A549 (cell line): Measurements from ENCODE around the gene FXYD7. TPM values are rescaled to one million over a fixed set of nuclear protein-coding genes. Genes with fewer than 3 reads are reported as not detected.
"Not testable (repeated sequence)": the region's sequence is repeated elsewhere in the genome, so short reads cannot be mapped to it uniquely, and the experiment has no call there.

ENCODE experiments used
- ATAC-seq, 2 experiments: fragments of 200-7000 bp in 1 of 2; fragments of >200 bp in 1 of 2; cut with Nextera tagmentation in 1 of 2; cut with Tn5 transposase in 1 of 2; 3 replicates each; pipeline versions ENCODE4 v1.8.0 to v1.9.1; 2018 to 2020; ENCODE audit warnings: mild to moderate bottlenecking in 1 of 2, moderate library complexity in 1 of 2
- CTCF ChIA-PET: fragments of 300-600 bp; sonication (Branson Sonifier 250); formaldehyde crosslinking; extraction: SDS; loops from one replicate; lab custom pipeline; 2021; ENCODE audit warnings: antibody characterized with exemption, inconsistent platforms; lab: Yijun Ruan, JAX
- POLR2A ChIA-PET: fragments of 350-600 bp; formaldehyde crosslinking; extraction: SDS; loops from one replicate; lab custom pipeline; 2021; ENCODE audit warnings: antibody characterized with exemption, inconsistent platforms; lab: Yijun Ruan, JAX
- DNase-seq, 2 experiments: peaks; one replicate each; pipeline versions ENCODE4 v3.0.0 to v3.0.0-alpha.2; 2011 to 2016; ENCODE audit warnings: low read depth in 1 of 2, low spot score in 1 of 2
- FAIRE-seq: peaks from 2 replicates; lab custom pipeline; 2011; peaks lifted over from hg19 to GRCh38; lab: Jason Lieb, UNC
- H3K27ac ChIP-seq, 2 experiments: fragments of >200 bp; sonication (Bioruptor Twin); formaldehyde crosslinking; 3 replicates each; pipeline ENCODE4 v1.5.1; 2016 to 2017
- H3K4me1 ChIP-seq: fragments of >200 bp; sonication (Bioruptor Twin); formaldehyde crosslinking; 3 replicates; pipeline ENCODE4 v1.6.1; 2016
- H3K4me2 ChIP-seq: fragments of >200 bp; sonication (Bioruptor Twin); formaldehyde crosslinking; 3 replicates; pipeline ENCODE4 v1.6.1; 2016
- H3K4me3 ChIP-seq: fragments of >200 bp; sonication (Bioruptor Twin); formaldehyde crosslinking; 3 replicates; pipeline ENCODE4 v1.5.1; 2016
- H3K9me3 ChIP-seq: fragments of >200 bp; sonication (Bioruptor Twin); formaldehyde crosslinking; 3 replicates; pipeline ENCODE4 v1.6.1; 2016
- CBX8 ChIP-seq: fragments of 200-600 bp; sonication (generic); IDR thresholded peaks from 2 replicates; pipeline ENCODE4 v1.6.1; 2016
- CEBPB ChIP-seq, 2 experiments: fragments of >200 bp in 1 of 2; sonication (Bioruptor Twin) in 1 of 2; formaldehyde crosslinking in 1 of 2; IDR thresholded peaks; 2 replicates each; pipeline ENCODE4 v1.6.1; 2012 to 2016
- E2F6 ChIP-seq: IDR thresholded peaks from 2 replicates; pipeline ENCODE4 v1.6.1; 2012; ENCODE audit warnings: low read depth, borderline replicate concordance
- EHF ChIP-seq: fragments of 250-450 bp; sonication (Bioruptor Pico); IDR thresholded peaks from 2 replicates; pipeline ENCODE4 v1.5.0; 2020; ENCODE audit warnings: mild to moderate bottlenecking
- EHMT2 ChIP-seq: fragments of 200-600 bp; sonication (generic); IDR thresholded peaks from 2 replicates; pipeline ENCODE4 v1.6.1; 2016; ENCODE audit warnings: antibody characterized with exemption, low read depth, mild to moderate bottlenecking, moderate library complexity
- FOSL2 ChIP-seq, 2 experiments: fragments of 450-650 bp in 1 of 2; fragments of >200 bp in 1 of 2; sonication (Bioruptor Twin) in 1 of 2; formaldehyde crosslinking; IDR thresholded peaks; 2 replicates each; pipeline versions ENCODE4 v1.5.0 to v1.6.1; 2016 to 2020; ENCODE audit warnings: mild to moderate bottlenecking in 1 of 2, moderate library complexity in 1 of 2
- HDAC2 ChIP-seq: fragments of 200-600 bp; sonication (generic); IDR thresholded peaks from 2 replicates; pipeline ENCODE4 v1.6.1; 2016
- HES2 ChIP-seq: fragments of >200 bp; sonication (Bioruptor Twin); formaldehyde crosslinking; IDR thresholded peaks from 2 replicates; pipeline ENCODE4 v1.6.1; 2016
- HOXB13 ChIP-seq: fragments of 250-450 bp; sonication (Bioruptor Pico); IDR thresholded peaks from 2 replicates; pipeline ENCODE4 v1.5.0; 2020; ENCODE audit warnings: low read depth, mild to moderate bottlenecking, moderate library complexity
- HOXB5 ChIP-seq: fragments of 250-450 bp; sonication (Bioruptor Pico); IDR thresholded peaks from 2 replicates; pipeline ENCODE4 v1.5.0; 2020; ENCODE audit warnings: mild to moderate bottlenecking, moderate library complexity
- JUNB ChIP-seq: fragments of >200 bp; sonication (Bioruptor Twin); formaldehyde crosslinking; IDR thresholded peaks from 2 replicates; pipeline ENCODE4 v1.6.1; 2016
- KDM1A ChIP-seq: fragments of 200-600 bp; sonication (generic); IDR thresholded peaks from 2 replicates; pipeline ENCODE4 v1.6.1; 2016; ENCODE audit warnings: low read depth, mild to moderate bottlenecking
- KDM5A ChIP-seq: fragments of 200-600 bp; sonication (generic); IDR thresholded peaks from 2 replicates; pipeline ENCODE4 v1.6.1; 2016; ENCODE audit warnings: antibody characterized with exemption, mild to moderate bottlenecking
- MAX ChIP-seq: IDR thresholded peaks from 2 replicates; pipeline ENCODE4 v1.6.1; 2012
- MAZ ChIP-seq: fragments of 150-350 bp; IDR thresholded peaks from 2 replicates; pipeline ENCODE4 v1.6.1; 2014; ENCODE audit warnings: antibody characterized with exemption, low read depth, low read length, borderline replicate concordance
- PBX3 ChIP-seq: IDR thresholded peaks from 2 replicates; pipeline ENCODE4 v1.6.1; 2012
- POLR2A ChIP-seq: IDR thresholded peaks from 2 replicates; pipeline ENCODE4 v1.6.1; 2012; ENCODE audit warnings: mild to moderate bottlenecking, low read length
- POLR2AphosphoS2 ChIP-seq: conservative IDR thresholded peaks from 2 replicates; pipeline ENCODE4 v1.6.1; 2012; ENCODE audit warnings: low read length, improper control_type of control experiment, inconsistent platforms
- RCOR1 ChIP-seq: fragments of 150-350 bp; IDR thresholded peaks from 2 replicates; pipeline ENCODE4 v1.6.1; 2014; ENCODE audit warnings: antibody characterized with exemption, low read length, low read depth
- REST ChIP-seq: fragments of 200-600 bp; sonication (generic); IDR thresholded peaks from 2 replicates; pipeline ENCODE4 v1.6.1; 2016; ENCODE audit warnings: antibody characterized with exemption, mild to moderate bottlenecking, moderate library complexity
- RFX5 ChIP-seq: fragments of 450-650 bp; IDR thresholded peaks from 2 replicates; pipeline ENCODE4 v1.7.1; 2014; ENCODE audit warnings: antibody characterized with exemption, mild to moderate bottlenecking, moderate library complexity
- SREBF2 ChIP-seq: fragments of 450-650 bp; IDR thresholded peaks from 2 replicates; pipeline ENCODE4 v1.6.1; 2014; ENCODE audit warnings: mild to moderate bottlenecking, moderate library complexity
- ZC3H11A ChIP-seq: fragments of 450-650 bp; IDR thresholded peaks from 2 replicates; pipeline ENCODE4 v1.6.1; 2014; ENCODE audit warnings: antibody characterized with exemption, mild to moderate bottlenecking
- ZNF302 ChIP-seq: fragments of 250-450 bp; sonication (Bioruptor Pico); IDR thresholded peaks from 2 replicates; pipeline ENCODE4 v1.9.0; 2021; ENCODE audit warnings: inconsistent platforms, mild to moderate bottlenecking, moderate library complexity
- whole genome bisulfite sequencing: methylation state at CpG from one replicate; pipeline ENCODE4 v1.1.6; 2017; ENCODE audit errors: missing lambda C conversion rate; 5-methylcytosine and 5-hydroxymethylcytosine counted together
- polyA plus RNA-seq, 4 experiments: library from polyadenylated mRNA; depleted of rRNA in 3 of 4; stranded (reverse); fragments of >200 nt; fragmentation: RNase III in 1 of 4; extraction: RNeasy Plus Mini Kit Qiagen cat#74134 plus additional on column Dnase treatment in 1 of 4; gene quantifications; 2 replicates in 3 of 4; 3 replicates in 1 of 4; pipeline ENCODE4 v1.2.3, GENCODE V29; 2011 to 2017

Gene FXYD7
- polyA plus RNA-seq, 2 of the 4 experiments (the other 2 are of a cell fraction), result not detected

GRCh38 chr19:35151273-35152065 lies 8.4 kb downstream of the FXYD7 start:
- ChIA-PET POLR2A (no interaction called here), CTCF (interaction anchor here (0.7 to 13.8 kb wide), 10 partner anchors 6 to 178 kb away, joined by 3 to 163 read pairs (median 10); partner anchors contain the start of genes FXYD1, FXYD7 and LGI4)
- TF ChIP-seq HES2, result no peak
- TF ChIP-seq CEBPB (IDR thresholded peaks at IDR 0.05), result no peak
- no peak for TF ChIP-seq JUNB
- TF ChIP-seq CBX8, result no peak
- no peak for TF ChIP-seq ZNF302 (CRISPR knock-in tag)
- TF ChIP-seq MAX, result no peak
- TF ChIP-seq KDM5A, result no peak
- no peak for TF ChIP-seq POLR2A
- TF ChIP-seq HOXB13, result no peak
- TF ChIP-seq E2F6, result no peak
- TF ChIP-seq SREBF2, result no peak
- TF ChIP-seq MAZ, result no peak
- no peak for TF ChIP-seq HDAC2
- no peak for TF ChIP-seq POLR2AphosphoS2
- no peak for TF ChIP-seq ZC3H11A
- TF ChIP-seq FOSL2 (IDR thresholded peaks at IDR 0.05), result no peak
- TF ChIP-seq FOSL2 (CRISPR knock-in tag; IDR thresholded peaks at IDR 0.05), result no peak
- no peak for TF ChIP-seq RFX5
- Histone ChIP-seq H3K4me1 (peaks cover 9% of the 10 kb centered on the region; the same call in 1 of the 3 replicates), H3K4me3 (no peak overlapping the region), H3K9me3 (no peaks in the 10 kb centered on the region), H3K4me2 (no peak overlapping the region), H3K27ac (no peak overlapping the region)
- DNase-seq (no peak), FAIRE-seq (no peak), ATAC-seq (no peak)
- 87% methylated on average over 18 of the region's 20 CpGs for WGBS

GRCh38 chr19:35153129-35153522 lies 10.1 kb downstream of the FXYD7 start:
- H3K4me3 ChIP-seq, DNase-seq, ATAC-seq, H3K9me3 ChIP-seq, H3K4me1 ChIP-seq, FAIRE-seq, H3K27ac ChIP-seq: not testable (repeated sequence)
- WGBS, result 88% methylated on average over 10 of the region's 10 CpGs
- peak overlapping the region; percentile 88 for H3K4me2 ChIP-seq
- ChIA-PET POLR2A (interaction anchor here (0.6 kb wide), 1 partner anchor 94 kb away, joined by 3 read pairs; no protein-coding TSS in a partner anchor), CTCF (interaction anchor here (0.6 to 13.8 kb wide), 22 partner anchors 8 to 187 kb away, joined by 3 to 163 read pairs (median 4); partner anchors contain the start of genes FXYD1, FXYD7 and LGI4)

- H3K4me3 ChIP-seq, result peak overlapping the region; percentile 68
- peak overlapping the region; percentile 88 for H3K4me2 ChIP-seq
- FAIRE-seq, result no peak
- CTCF ChIA-PET, result interaction anchor here (0.5 to 13.8 kb wide), 29 partner anchors 9 to 1067 kb away, joined by 3 to 163 read pairs (median 4); partner anchors contain the start of genes FXYD1, FXYD7 and LGI4
- POLR2A ChIA-PET, result interaction anchor here (1.5 kb wide), 1 partner anchor 13 kb away, joined by 3 read pairs; no protein-coding TSS in a partner anchor
- WGBS, result 17% methylated on average over 34 of the region's 36 CpGs
- peak overlapping the region; percentile 79 to 90 for H3K27ac ChIP-seq
- ATAC-seq, result peak; percentile 74 to 86
- H3K9me3 ChIP-seq, result no peaks in the 10 kb centered on the region
- H3K4me1 ChIP-seq, result peaks cover 9% of the 10 kb centered on the region; the same call in 1 of the 3 replicates
- peak; percentile 71 to 95 for DNase-seq
- TF ChIP-seq KDM1A (no peak), EHMT2 (no peak), HOXB13 (no peak), RFX5 (no peak), HOXB5 (no peak), MAZ (0 out of 2 replicates have a peak, but pooled peaks have one; percentile 40), REST (no peak), PBX3 (no peak), EHF (CRISPR knock-in tag) (no peak), HES2 (no peak), JUNB (no peak), POLR2A (no peak), RCOR1 (no peak), FOSL2 (IDR thresholded peaks at IDR 0.05) (no peak), FOSL2 (CRISPR knock-in tag; IDR thresholded peaks at IDR 0.05) (no peak)
Observed at GRCh38 chr19:35153701-35154524, 10.9 kb downstream of the FXYD7 start.
